H1 (cell line): Measurements from ENCODE around the gene SEPTIN2. TPM values are rescaled to one million over a fixed set of nuclear protein-coding genes. Genes with fewer than 3 reads are reported as not detected.

Experiments used
- CTCF ChIA-PET: fragments of 300-600 bp; sonication (Branson Sonifier 250); formaldehyde crosslinking; loops from one replicate; lab custom pipeline; 2021; ENCODE audit not compliant: partially characterized antibody; lab: Charles Lee
- POLR2A ChIA-PET: fragments of 300-600 bp; sonication (Branson Sonifier 250); formaldehyde crosslinking; loops from one replicate; lab custom pipeline; 2021; ENCODE audit warnings: inconsistent platforms; ENCODE audit not compliant: partially characterized antibody; lab: Charles Lee
- DNase-seq, 2 experiments: peaks; one replicate each; pipeline versions ENCODE4 v3.0.0 to v3.0.0-alpha.2; 2010 to 2022; ENCODE audit warnings: low spot score in 2 of 2, low read depth in 1 of 2, mixed read lengths in 1 of 2
- FAIRE-seq: peaks from 2 replicates; lab custom pipeline; 2011; peaks lifted over from hg19 to GRCh38; lab: Jason Lieb, UNC
- H2AFZ ChIP-seq: 2 replicates; pipeline ENCODE4 v1.8.1; 2012; ENCODE audit warnings: low read length, inconsistent platforms
- H2AK5ac ChIP-seq: 2 replicates; pipeline ENCODE4 v1.6.1; 2013; ENCODE audit warnings: low read depth, low read length
- H2BK120ac ChIP-seq: replicated peaks from 2 replicates; pipeline ENCODE3; 2013; ENCODE audit warnings: low read depth, low read length, inconsistent platforms
- H2BK12ac ChIP-seq: 2 replicates; pipeline ENCODE4 v1.6.1; 2013; ENCODE audit warnings: low read depth, low read length
- H2BK15ac ChIP-seq: 2 replicates; pipeline ENCODE4 v1.6.1; 2013; ENCODE audit warnings: low read length
- H2BK20ac ChIP-seq: 2 replicates; pipeline ENCODE4 v1.6.1; 2013; ENCODE audit warnings: low read length
- H2BK5ac ChIP-seq: 2 replicates; pipeline ENCODE4 v1.6.1; 2013; ENCODE audit warnings: low read depth, low read length
- H3K14ac ChIP-seq: 2 replicates; pipeline ENCODE4 v1.6.1; 2013; ENCODE audit warnings: inconsistent platforms; ENCODE audit not compliant: insufficient read length
- H3K18ac ChIP-seq: 2 replicates; pipeline ENCODE4 v1.6.1; 2013; ENCODE audit warnings: low read length; ENCODE audit errors: extremely low read depth
- H3K23ac ChIP-seq: 2 replicates; pipeline ENCODE4 v1.6.1; 2013; ENCODE audit warnings: inconsistent platforms; ENCODE audit not compliant: insufficient read length
- H3K23me2 ChIP-seq: 2 replicates; pipeline ENCODE4 v1.6.1; 2013; ENCODE audit warnings: low read depth, low read length
- H3K27ac ChIP-seq: 2 replicates; pipeline ENCODE4 v1.6.1; 2011; ENCODE audit warnings: low read depth, low read length, inconsistent platforms
- H3K27me3 ChIP-seq, 4 experiments: replicated peaks in 1 of 4; 1 replicate in 1 of 4; 2 replicates in 3 of 4; pipeline versions ENCODE4 v1.6.1 to v1.8.1; 2011 to 2013; ENCODE audit warnings: low read length in 3 of 4, mild to moderate bottlenecking in 3 of 4, inconsistent platforms in 2 of 4, mixed read lengths in 2 of 4, moderate library complexity in 1 of 4; ENCODE audit not compliant: control insufficient read depth in 3 of 4, insufficient read depth in 3 of 4; ENCODE audit errors: extremely low read depth in 1 of 4
- H3K36me3 ChIP-seq, 4 experiments: 2 replicates each; pipeline versions ENCODE4 v1.6.1 to v1.8.1; 2011 to 2013; ENCODE audit warnings: mild to moderate bottlenecking in 4 of 4, low read length in 3 of 4, moderate library complexity in 2 of 4, control low read depth in 1 of 4, inconsistent platforms in 1 of 4; ENCODE audit not compliant: insufficient read depth in 4 of 4, control insufficient read depth in 2 of 4
- H3K4ac ChIP-seq: replicated peaks from 2 replicates; pipeline ENCODE3; 2013; ENCODE audit warnings: low read length, low read depth, mixed read lengths, inconsistent platforms; ENCODE audit not compliant: insufficient read length
- H3K4me1 ChIP-seq, 4 experiments: replicated peaks in 1 of 4; 1 replicate in 1 of 4; 2 replicates in 3 of 4; pipeline versions ENCODE4 v1.6.1 to v1.8.1; 2011 to 2013; ENCODE audit warnings: low read length in 3 of 4, inconsistent platforms in 2 of 4, mixed read lengths in 1 of 4; ENCODE audit not compliant: insufficient read depth in 4 of 4, control insufficient read depth in 3 of 4
- H3K4me2 ChIP-seq, 2 experiments: 2 replicates each; pipeline versions ENCODE4 v1.6.1 to v1.8.1; 2011 to 2013; ENCODE audit warnings: low read depth in 2 of 2, low read length in 2 of 2, control low read depth in 1 of 2, inconsistent platforms in 1 of 2, mild to moderate bottlenecking in 1 of 2; ENCODE audit not compliant: insufficient read depth in 1 of 2
- H3K4me3 ChIP-seq, 4 experiments: fragments of 200-600, 300-600 bp in 1 of 4; sonication (generic), shearing (Covaris generic), sonication (Bioruptor Twin) in 1 of 4; 2 replicates each; pipeline versions ENCODE4 v1.5.1 to v1.8.1; 2011 to 2016; ENCODE audit warnings: low read length in 4 of 4, low read depth in 3 of 4, control low read depth in 2 of 4, inconsistent platforms in 2 of 4, mild to moderate bottlenecking in 2 of 4, mixed read lengths in 1 of 4, moderate library complexity in 1 of 4; ENCODE audit not compliant: insufficient read depth in 2 of 4; ENCODE audit errors: extremely low read depth in 1 of 4
- H3K56ac ChIP-seq: replicated peaks from 2 replicates; pipeline ENCODE3; 2013; ENCODE audit warnings: low read depth, mild to moderate bottlenecking, mixed read lengths, low read length, inconsistent platforms; ENCODE audit not compliant: insufficient read length
- H3K79me1 ChIP-seq: 2 replicates; pipeline ENCODE4 v1.6.1; 2013; ENCODE audit warnings: low read depth, low read length, control low read depth
- H3K79me2 ChIP-seq, 2 experiments: 2 replicates each; pipeline versions ENCODE4 v1.6.1 to v1.8.1; 2012 to 2013; ENCODE audit warnings: low read length in 2 of 2, mild to moderate bottlenecking in 2 of 2, inconsistent platforms in 1 of 2; ENCODE audit not compliant: insufficient read depth in 2 of 2, control insufficient read depth in 1 of 2
- H3K9ac ChIP-seq, 4 experiments: replicated peaks in 1 of 4; 1 replicate in 1 of 4; 2 replicates in 3 of 4; pipeline versions ENCODE4 v1.6.1 to v1.8.1; 2011 to 2013; ENCODE audit warnings: low read depth in 3 of 4, low read length in 3 of 4, control low read depth in 2 of 4, mild to moderate bottlenecking in 2 of 4, moderate library complexity in 2 of 4, inconsistent platforms in 1 of 4; ENCODE audit errors: extremely low read depth in 1 of 4
- H3K9me3 ChIP-seq, 2 experiments: 2 replicates each; pipeline versions ENCODE4 v1.6.1 to v1.8.1; 2012 to 2013; ENCODE audit warnings: mild to moderate bottlenecking in 2 of 2, moderate library complexity in 2 of 2, control low read depth in 1 of 2, inconsistent platforms in 1 of 2, low read depth in 1 of 2, low read length in 1 of 2, mixed read lengths in 1 of 2; ENCODE audit not compliant: insufficient read depth in 2 of 2
- H4K20me1 ChIP-seq, 2 experiments: replicated peaks in 1 of 2; 2 replicates each; pipeline versions ENCODE3 to v1.8.1; 2011 to 2013; ENCODE audit warnings: inconsistent platforms in 2 of 2, low read length in 2 of 2, mild to moderate bottlenecking in 1 of 2; ENCODE audit not compliant: insufficient read depth in 2 of 2, control insufficient read depth in 1 of 2
- H4K5ac ChIP-seq: 2 replicates; pipeline ENCODE4 v1.6.1; 2013; ENCODE audit warnings: low read length, low read depth, mixed read lengths, inconsistent platforms; ENCODE audit not compliant: insufficient read length
- H4K8ac ChIP-seq: 2 replicates; pipeline ENCODE4 v1.8.0; 2013; ENCODE audit warnings: mild to moderate bottlenecking, moderate library complexity, low read length, inconsistent platforms; ENCODE audit not compliant: insufficient read depth; ENCODE audit errors: extremely low read depth
- H4K91ac ChIP-seq: replicated peaks from 2 replicates; pipeline ENCODE3; 2013; ENCODE audit warnings: low read length, mixed read lengths, inconsistent platforms; ENCODE audit not compliant: insufficient read length
- ASH2L ChIP-seq: fragments of 200-600, 300-600 bp; sonication (generic); IDR thresholded peaks from one replicate; pipeline ENCODE4 v1.7.1; 2017; ENCODE audit warnings: low read length
- BACH1 ChIP-seq: IDR thresholded peaks from 2 replicates; pipeline ENCODE4 v1.6.1; 2012; ENCODE audit warnings: low read length, improper control_type of control experiment
- BRCA1 ChIP-seq: IDR thresholded peaks from 2 replicates; pipeline ENCODE4 v1.6.1; 2012; ENCODE audit warnings: low read depth, low read length, improper control_type of control experiment
- CHD2 ChIP-seq: IDR thresholded peaks from 2 replicates; pipeline ENCODE4 v1.6.1; 2012; ENCODE audit warnings: low read length, improper control_type of control experiment
- POU5F1 ChIP-seq: IDR thresholded peaks from 2 replicates; pipeline ENCODE4 v1.6.1; 2011; ENCODE audit warnings: low read depth, mild to moderate bottlenecking, low read length, moderate library complexity
- RNF2 ChIP-seq: fragments of 200-900, 300-1000 bp; sonication (generic); IDR thresholded peaks from 2 replicates; pipeline ENCODE4 v1.7.1; 2016; ENCODE audit warnings: borderline replicate concordance, low read depth, mild to moderate bottlenecking, antibody characterized with exemption, low read length; ENCODE audit not compliant: poor library complexity, severe bottlenecking; ENCODE audit errors: missing control alignments
- TBP ChIP-seq: IDR thresholded peaks from 2 replicates; pipeline ENCODE4 v1.6.1; 2011; ENCODE audit warnings: low read depth, low read length, improper control_type of control experiment
- WGBS, 2 experiments: shearing (Covaris generic) in 1 of 2; methylation state at CpG; one replicate each; pipeline versions ENCODE4 v1.1.6 to v1.1.7; 2013 to 2015; ENCODE audit warnings: low lambda C conversion rate in 2 of 2, mixed read lengths in 2 of 2, inconsistent platforms in 1 of 2, low coverage in 1 of 2, missing lambda C conversion rate in 1 of 2; ENCODE audit not compliant: insufficient replicate concordance in 2 of 2, insufficient coverage in 1 of 2, insufficient read length in 1 of 2; ENCODE audit errors: extremely low coverage in 1 of 2, missing lambda C conversion rate in 1 of 2; 5-methylcytosine and 5-hydroxymethylcytosine counted together
- polyA plus RNA-seq, 7 experiments: library from polyadenylated mRNA; depleted of rRNA in 3 of 7; stranded (reverse) in 5 of 7; unstranded in 2 of 7; fragments of >200 nt in 5 of 7; fragments of 200-250 nt in 2 of 7; gene quantifications; 1 replicate in 5 of 7; 2 replicates in 1 of 7; 4 replicates in 1 of 7; pipeline versions ENCODE4 v1.2.1 to v1.2.3, GENCODE V29; 2011 to 2013; ENCODE audit warnings: missing spikeins in 2 of 7, mixed read lengths in 2 of 7
- total RNA-seq: library from RNA; stranded (reverse); fragmentation: NEBNext Ultra II Directional; extraction: Animal tissue kit (Norgen Biotek cat#: 25700); gene quantifications from 2 replicates; pipeline ENCODE4 v1.2.1, GENCODE V29; 2021
- TF ChIP-seq, protein P1 (sequence below): IDR thresholded peaks from 2 replicates; pipeline ENCODE4 v1.6.1; 2011; ENCODE audit warnings: low read depth, mild to moderate bottlenecking, low read length; ENCODE audit not compliant: insufficient read depth
- TF ChIP-seq, protein P2 (sequence below), 3 experiments: IDR thresholded peaks; 1 replicate in 2 of 3; 2 replicates in 1 of 3; pipeline versions ENCODE4 v1.5.1 to v1.6.1; 2011; ENCODE audit warnings: low read length in 3 of 3, mild to moderate bottlenecking in 3 of 3, inconsistent platforms in 2 of 3, low read depth in 1 of 3, moderate library complexity in 1 of 3; ENCODE audit not compliant: insufficient read depth in 1 of 3; ENCODE audit errors: control extremely low read depth in 1 of 3

SEPTIN2 gene
- total and polyA plus RNA-seq, 2 of the 8 experiments (the other 6 are each of a cell fraction or from before 2014, with no cell fraction given), result 392 to 650 TPM

DNA sequence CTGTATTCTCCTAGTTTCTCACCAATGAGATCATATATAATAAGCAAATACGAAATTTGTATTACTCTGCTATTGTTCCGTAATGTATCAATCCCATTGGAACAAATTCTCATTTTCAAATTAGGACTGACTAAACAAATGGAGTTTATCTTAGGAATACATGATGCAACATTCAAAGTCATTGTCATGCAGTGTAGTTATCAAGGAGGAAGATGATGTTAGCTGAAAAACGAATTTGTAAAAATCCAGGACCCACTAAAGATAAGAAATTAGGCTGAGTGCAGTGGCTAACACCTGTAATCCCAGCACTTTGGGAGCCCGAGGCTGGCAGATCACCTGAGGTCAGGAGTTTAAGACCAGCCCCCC is 14.9 kb downstream of the SEPTIN2 start:
- no peak overlapping the region for H3K4me3 ChIP-seq
- no peak overlapping the region for H4K8ac ChIP-seq
- no peak for DNase-seq
- H4K91ac ChIP-seq, result no peak overlapping the region
- H2BK20ac ChIP-seq, result no peak overlapping the region
- H2BK5ac ChIP-seq, result no peak overlapping the region
- peaks cover 3 to 5% of the 10 kb centered on the region in 2 experiments for H4K20me1 ChIP-seq
- H3K4me1 ChIP-seq, result no peaks in the 10 kb centered on the region
- FAIRE-seq, result no peak
- 92% methylated on average over 4 of the region's 4 CpGs; no CpG with 5 or more reads in 1 of the 2 experiments for WGBS, 2 experiments
- ChIA-PET POLR2A (interaction anchor here (0.7 to 4.0 kb wide), 7 partner anchors 11 to 371 kb away, joined by 3 to 15 read pairs (median 3); partner anchors contain the start of genes ING5 and SEPTIN2), CTCF (interaction anchor here (0.6 to 1.6 kb wide), 3 partner anchors 16 to 38 kb away, joined by 3 to 4 read pairs (median 3); no protein-coding TSS in a partner anchor)
- TF ChIP-seq CHD2 (no peak), TBP (no peak), BACH1 (no peak), POU5F1 (no peak), ASH2L (no peak), RNF2 (no peak), BRCA1 (no peak)
- TF ChIP-seq, protein P1, sequence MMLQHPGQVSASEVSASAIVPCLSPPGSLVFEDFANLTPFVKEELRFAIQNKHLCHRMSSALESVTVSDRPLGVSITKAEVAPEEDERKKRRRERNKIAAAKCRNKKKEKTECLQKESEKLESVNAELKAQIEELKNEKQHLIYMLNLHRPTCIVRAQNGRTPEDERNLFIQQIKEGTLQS, result no peak
- TF ChIP-seq, protein P2, sequence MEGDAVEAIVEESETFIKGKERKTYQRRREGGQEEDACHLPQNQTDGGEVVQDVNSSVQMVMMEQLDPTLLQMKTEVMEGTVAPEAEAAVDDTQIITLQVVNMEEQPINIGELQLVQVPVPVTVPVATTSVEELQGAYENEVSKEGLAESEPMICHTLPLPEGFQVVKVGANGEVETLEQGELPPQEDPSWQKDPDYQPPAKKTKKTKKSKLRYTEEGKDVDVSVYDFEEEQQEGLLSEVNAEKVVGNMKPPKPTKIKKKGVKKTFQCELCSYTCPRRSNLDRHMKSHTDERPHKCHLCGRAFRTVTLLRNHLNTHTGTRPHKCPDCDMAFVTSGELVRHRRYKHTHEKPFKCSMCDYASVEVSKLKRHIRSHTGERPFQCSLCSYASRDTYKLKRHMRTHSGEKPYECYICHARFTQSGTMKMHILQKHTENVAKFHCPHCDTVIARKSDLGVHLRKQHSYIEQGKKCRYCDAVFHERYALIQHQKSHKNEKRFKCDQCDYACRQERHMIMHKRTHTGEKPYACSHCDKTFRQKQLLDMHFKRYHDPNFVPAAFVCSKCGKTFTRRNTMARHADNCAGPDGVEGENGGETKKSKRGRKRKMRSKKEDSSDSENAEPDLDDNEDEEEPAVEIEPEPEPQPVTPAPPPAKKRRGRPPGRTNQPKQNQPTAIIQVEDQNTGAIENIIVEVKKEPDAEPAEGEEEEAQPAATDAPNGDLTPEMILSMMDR (IDR thresholded peaks at IDR 0.05; ENCODE audit: control extremely low read depth in 1 of 3, insufficient read depth in 1 of 3, low read depth in 1 of 3, low read length in 3 of 3), result no peak
- H2BK15ac ChIP-seq, result no peak overlapping the region
- peaks cover under 1 to 60% (median 18%) of the 10 kb centered on the region in 4 experiments; a peak in 6 of 8 replicates for H3K36me3 ChIP-seq
- H2BK120ac ChIP-seq, result no peak overlapping the region
- peaks cover 0 to 67% of the 10 kb centered on the region in 2 experiments; a peak in 2 of 4 replicates for H3K79me2 ChIP-seq
- H2BK12ac ChIP-seq, result no peak overlapping the region
- no peak overlapping the region for H2AFZ ChIP-seq
- H3K27me3 ChIP-seq, result no peaks in the 10 kb centered on the region
- H2AK5ac ChIP-seq, result no peak overlapping the region
- H3K23me2 ChIP-seq, result no peaks in the 10 kb centered on the region
- H4K5ac ChIP-seq, result no peak overlapping the region
- no peaks in the 10 kb centered on the region for H3K9me3 ChIP-seq
- H3K56ac ChIP-seq, result no peak overlapping the region
- no peak overlapping the region for H3K18ac ChIP-seq
- H3K4me2 ChIP-seq, result no peak overlapping the region
- no peak overlapping the region for H3K27ac ChIP-seq
- H3K9ac ChIP-seq, result no peak overlapping the region
- no peak overlapping the region for H3K23ac ChIP-seq
- H3K79me1 ChIP-seq, result peaks cover 8% of the 10 kb centered on the region
- H3K14ac ChIP-seq, result no peak overlapping the region
- H3K4ac ChIP-seq, result no peak overlapping the region
